Astrocyte of the cerebellum (primary cell): ENCODE data around the gene GPHN.

Experiments used
- DNase-seq: peaks from one replicate; pipeline ENCODE4 v3.0.0-alpha.2; 2011; ENCODE audit warnings: low read depth
- H3K4me3 ChIP-seq: 2 replicates; pipeline ENCODE4 v1.5.1; 2011; ENCODE audit warnings: mild to moderate bottlenecking, low read depth, low read length, moderate library complexity
- in situ Hi-C: cut with HindIII; loops from 2 replicates; pipeline ENCODE4 v1.10.0; 2017; ENCODE audit warnings: low sequenced_read_pairs
- TF ChIP-seq, protein P1 (sequence below): IDR thresholded peaks from 2 replicates; pipeline ENCODE4 v1.5.1; 2012; ENCODE audit warnings: low read length, low read depth, moderate library complexity, mild to moderate bottlenecking; ENCODE audit errors: missing control alignments

Gene GPHN

DNA sequence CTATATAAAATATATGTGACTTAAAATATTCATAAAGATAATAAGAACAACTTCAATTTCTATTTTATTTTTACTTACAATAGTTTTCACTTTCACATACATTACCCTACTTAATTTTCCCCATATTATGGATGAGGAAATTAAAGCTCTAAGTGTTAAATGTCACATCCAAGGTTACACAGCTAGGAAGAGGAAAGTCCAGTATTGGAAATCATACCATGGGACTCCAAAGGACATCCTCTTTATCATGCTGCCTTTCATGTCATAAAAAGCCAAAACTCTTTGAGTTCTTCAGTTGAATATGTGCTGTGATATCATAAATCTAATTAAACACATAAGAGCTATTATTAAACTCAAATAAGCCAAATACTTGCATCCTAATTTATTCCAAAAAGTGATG lies 508.9 kb downstream of the GPHN start:
- in situ Hi-C loops: no loop called here
- no peak overlapping the region for H3K4me3 ChIP-seq
- DNase-seq: no peak
- TF ChIP-seq, protein P1, sequence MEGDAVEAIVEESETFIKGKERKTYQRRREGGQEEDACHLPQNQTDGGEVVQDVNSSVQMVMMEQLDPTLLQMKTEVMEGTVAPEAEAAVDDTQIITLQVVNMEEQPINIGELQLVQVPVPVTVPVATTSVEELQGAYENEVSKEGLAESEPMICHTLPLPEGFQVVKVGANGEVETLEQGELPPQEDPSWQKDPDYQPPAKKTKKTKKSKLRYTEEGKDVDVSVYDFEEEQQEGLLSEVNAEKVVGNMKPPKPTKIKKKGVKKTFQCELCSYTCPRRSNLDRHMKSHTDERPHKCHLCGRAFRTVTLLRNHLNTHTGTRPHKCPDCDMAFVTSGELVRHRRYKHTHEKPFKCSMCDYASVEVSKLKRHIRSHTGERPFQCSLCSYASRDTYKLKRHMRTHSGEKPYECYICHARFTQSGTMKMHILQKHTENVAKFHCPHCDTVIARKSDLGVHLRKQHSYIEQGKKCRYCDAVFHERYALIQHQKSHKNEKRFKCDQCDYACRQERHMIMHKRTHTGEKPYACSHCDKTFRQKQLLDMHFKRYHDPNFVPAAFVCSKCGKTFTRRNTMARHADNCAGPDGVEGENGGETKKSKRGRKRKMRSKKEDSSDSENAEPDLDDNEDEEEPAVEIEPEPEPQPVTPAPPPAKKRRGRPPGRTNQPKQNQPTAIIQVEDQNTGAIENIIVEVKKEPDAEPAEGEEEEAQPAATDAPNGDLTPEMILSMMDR: no peak

DNA sequence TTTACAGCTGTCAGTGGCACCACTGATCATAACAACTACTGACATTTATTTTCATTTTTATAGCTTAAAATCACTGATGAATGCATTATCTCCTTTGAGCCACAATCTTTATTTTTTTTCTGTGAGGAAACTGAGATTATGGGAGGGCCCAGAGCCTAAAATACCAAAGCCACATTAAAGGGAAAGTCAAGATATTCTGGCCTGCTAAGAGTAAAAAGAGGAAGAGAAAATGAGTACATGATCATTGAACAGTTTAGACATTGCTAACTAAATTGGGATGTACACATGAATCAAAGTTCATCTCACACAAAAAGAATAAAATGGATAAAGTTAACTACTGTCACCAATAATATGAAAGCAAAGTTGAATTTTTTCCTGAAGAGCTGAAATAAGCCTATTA lies 510.8 kb downstream of the GPHN start:
- in situ Hi-C loops: no loop called here
- no peak overlapping the region for H3K4me3 ChIP-seq
- TF ChIP-seq, protein P1: no peak
- DNase-seq: no peak

DNA sequence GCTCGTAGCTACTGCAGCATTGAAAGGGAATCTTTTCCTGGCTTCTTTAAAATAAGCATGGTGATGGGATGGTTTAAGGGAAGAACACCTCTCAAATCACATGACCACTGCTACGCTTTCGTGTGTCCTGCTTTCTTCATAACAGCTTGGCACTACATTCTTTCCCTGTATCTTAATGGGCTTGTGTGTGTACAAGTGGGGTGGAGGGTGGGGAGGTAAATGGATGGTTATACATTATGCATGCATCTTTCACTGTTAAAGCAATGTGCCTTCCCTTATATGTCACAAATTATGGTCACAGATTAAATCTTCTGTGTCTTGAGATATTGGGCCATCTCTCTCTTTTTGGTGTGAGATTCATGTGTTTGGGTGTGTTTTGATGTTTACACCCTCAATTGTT lies 511.8 kb downstream of the GPHN start:
- in situ Hi-C loops: no loop called here
- TF ChIP-seq, protein P1: no peak
- no peak for DNase-seq
- no peak overlapping the region for H3K4me3 ChIP-seq

DNA sequence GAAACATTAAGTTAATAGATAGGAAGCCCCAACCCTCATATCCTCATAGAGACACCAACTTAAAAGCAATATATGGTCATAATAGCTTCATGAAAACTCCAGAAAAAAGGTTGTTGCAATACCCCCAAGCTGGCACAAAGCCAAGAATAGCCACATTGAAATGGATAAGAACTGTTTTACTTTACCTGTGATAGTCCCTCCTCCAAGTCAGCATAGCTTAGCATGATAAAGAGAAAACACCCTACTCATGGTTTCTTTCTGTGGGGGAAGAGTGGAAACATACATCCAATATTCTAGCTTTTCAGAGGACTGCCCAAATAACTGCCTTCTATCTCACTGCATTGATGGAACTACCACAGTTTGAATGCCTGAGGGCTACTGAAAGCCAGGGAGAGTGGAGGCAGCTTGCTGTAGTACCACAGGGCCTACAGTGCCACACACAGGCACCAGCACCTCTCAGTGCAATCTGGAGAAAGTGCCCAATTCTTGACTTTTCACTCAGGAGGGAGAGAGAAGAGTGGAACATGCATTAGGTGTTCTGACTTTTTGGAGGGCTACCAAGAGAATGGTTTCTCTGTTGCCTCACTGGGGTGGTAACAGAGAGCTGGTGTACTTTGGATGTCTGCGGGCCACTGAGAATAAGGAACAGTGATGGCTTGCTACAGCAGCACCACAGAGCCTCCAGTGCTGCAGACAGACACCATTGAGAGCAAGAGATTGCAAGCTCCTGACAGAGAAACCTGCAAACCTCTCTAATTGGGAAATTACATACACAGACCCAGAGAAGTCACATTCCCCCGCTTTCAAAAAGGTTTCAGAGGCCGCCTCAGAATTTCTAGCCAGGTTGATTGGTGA lies 524.2 kb downstream of the GPHN start:
- in situ Hi-C loops: no loop called here
- no peak overlapping the region for H3K4me3 ChIP-seq
- TF ChIP-seq, protein P1: no peak
- no peak for DNase-seq

DNA sequence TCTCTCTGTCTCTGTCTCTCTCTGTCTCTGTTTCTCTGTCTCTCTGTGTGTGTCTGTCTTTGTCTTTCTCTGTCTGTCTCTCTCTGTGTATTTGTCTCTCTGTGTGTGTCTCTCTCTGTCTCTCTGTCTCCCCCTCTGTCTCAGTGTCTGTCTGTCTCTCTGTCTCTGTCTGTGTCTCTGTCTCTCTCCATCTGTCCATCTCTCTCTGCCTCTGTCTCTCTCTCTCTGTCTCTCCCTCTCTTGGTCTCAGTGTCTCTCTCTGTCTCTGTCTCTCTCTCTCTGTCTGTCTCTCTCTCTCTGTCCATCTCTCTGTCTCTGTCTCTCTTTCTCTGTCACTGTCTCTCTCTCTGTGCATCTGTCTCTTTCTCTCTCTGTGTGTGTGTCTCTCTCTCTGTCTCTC lies 537.5 kb downstream of the GPHN start:
- TF ChIP-seq, protein P1: no peak
- DNase-seq: no peak
- no peak overlapping the region for H3K4me3 ChIP-seq
- in situ Hi-C loops: no loop called here

DNA sequence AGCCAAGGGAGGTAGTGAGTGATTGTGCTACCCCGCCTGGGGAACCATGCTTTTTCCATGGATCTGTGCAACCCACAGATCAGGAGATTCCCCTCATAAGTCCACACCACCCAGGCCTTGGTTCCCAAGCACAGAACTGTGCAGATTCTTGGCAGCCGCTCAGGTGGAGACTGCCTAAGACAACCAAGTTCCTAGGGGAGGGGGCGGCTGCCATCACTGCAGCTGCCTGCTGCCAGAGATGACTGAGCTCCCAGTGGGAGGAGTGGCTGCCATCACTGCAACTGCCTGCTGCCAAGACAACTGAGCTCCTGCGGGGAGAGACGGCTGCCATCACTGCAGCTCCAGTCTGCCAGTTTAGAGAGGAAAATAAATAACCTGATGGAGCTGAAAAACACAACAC lies 542.9 kb downstream of the GPHN start:
- no peak for DNase-seq
- in situ Hi-C loops: no loop called here
- TF ChIP-seq, protein P1: no peak
- no peak overlapping the region for H3K4me3 ChIP-seq
